ENCODE data around the gene CHST15. TPM values are rescaled to one million over a fixed set of nuclear protein-coding genes. Genes with fewer than 3 reads are reported as not detected.

The CHST15 gene
- total RNA-seq, 1 donor from 2014 or later: 1.5 TPM

GRCh38 chr10:124129471-124129870, 36.1 kb upstream of the CHST15 start:
- H3K4me1 Mint-ChIP-seq: peaks cover 7% of the 10 kb centered on the region
- H3K27me3 Mint-ChIP-seq (ENCODE audit: low read depth): no peaks in the 10 kb centered on the region
- no peaks in the 10 kb centered on the region for H3K9me3 Mint-ChIP-seq
- DNase-seq (ENCODE audit: low read depth, low spot score): no peak
- H3K36me3 Mint-ChIP-seq (ENCODE audit: low read depth): no peaks in the 10 kb centered on the region
- no peak overlapping the region for H3K4me3 Mint-ChIP-seq
- TF ChIP-seq CTCF (conservative IDR thresholded peaks at IDR 0.05): no peak
- H3K27ac Mint-ChIP-seq (ENCODE audit: unreplicated experiment): peak overlapping the region; percentile 30

- no peaks in the 10 kb centered on the region for H3K36me3 Mint-ChIP-seq (ENCODE audit: low read depth)
- no peaks in the 10 kb centered on the region for H3K9me3 Mint-ChIP-seq
- no peak for TF ChIP-seq CTCF (conservative IDR thresholded peaks at IDR 0.05)
- no peak overlapping the region for H3K27ac Mint-ChIP-seq (ENCODE audit: unreplicated experiment)
- no peak for DNase-seq (ENCODE audit: low read depth, low spot score)
- H3K4me1 Mint-ChIP-seq: peaks cover 7% of the 10 kb centered on the region
- no peak overlapping the region for H3K4me3 Mint-ChIP-seq
- no peaks in the 10 kb centered on the region for H3K27me3 Mint-ChIP-seq (ENCODE audit: low read depth)
These were observed 35.4 kb upstream of the CHST15 start for GRCh38 chr10:124128811-124129145.

GRCh38 chr10:124127965-124128810, 34.8 kb upstream of the CHST15 start:
- H3K4me1 Mint-ChIP-seq: peaks cover 7% of the 10 kb centered on the region
- DNase-seq (ENCODE audit: low read depth, low spot score): no peak
- no peak overlapping the region for H3K4me3 Mint-ChIP-seq
- no peak for TF ChIP-seq CTCF (conservative IDR thresholded peaks at IDR 0.05)
- no peaks in the 10 kb centered on the region for H3K9me3 Mint-ChIP-seq
- H3K36me3 Mint-ChIP-seq (ENCODE audit: low read depth): no peaks in the 10 kb centered on the region
- H3K27me3 Mint-ChIP-seq (ENCODE audit: low read depth): no peaks in the 10 kb centered on the region
- H3K27ac Mint-ChIP-seq (ENCODE audit: unreplicated experiment): no peak overlapping the region

- no peak for DNase-seq (ENCODE audit: low read depth, low spot score)
- TF ChIP-seq CTCF (conservative IDR thresholded peaks at IDR 0.05): no peak
- no peak overlapping the region for H3K4me3 Mint-ChIP-seq
- H3K4me1 Mint-ChIP-seq: peaks cover 7% of the 10 kb centered on the region
- H3K27ac Mint-ChIP-seq (ENCODE audit: unreplicated experiment): peak overlapping the region; percentile 57
- H3K9me3 Mint-ChIP-seq: no peaks in the 10 kb centered on the region
- H3K36me3 Mint-ChIP-seq (ENCODE audit: low read depth): no peaks in the 10 kb centered on the region
- H3K27me3 Mint-ChIP-seq (ENCODE audit: low read depth): no peaks in the 10 kb centered on the region
These were observed 34.2 kb upstream of the CHST15 start for GRCh38 chr10:124127563-124127962.

- H3K27me3 Mint-ChIP-seq (ENCODE audit: low read depth): no peaks in the 10 kb centered on the region
- no peak for DNase-seq (ENCODE audit: low read depth, low spot score)
- H3K36me3 Mint-ChIP-seq (ENCODE audit: low read depth): no peaks in the 10 kb centered on the region
- H3K27ac Mint-ChIP-seq (ENCODE audit: unreplicated experiment): no peak overlapping the region
- H3K9me3 Mint-ChIP-seq: no peaks in the 10 kb centered on the region
- peaks cover 7% of the 10 kb centered on the region for H3K4me1 Mint-ChIP-seq
- H3K4me3 Mint-ChIP-seq: no peak overlapping the region
- TF ChIP-seq CTCF (conservative IDR thresholded peaks at IDR 0.05): no peak
These were observed 33.6 kb upstream of the CHST15 start for GRCh38 chr10:124126983-124127385.
